B cell (primary cell): ENCODE data around the gene OPA1. TPM values are rescaled to one million over a fixed set of nuclear protein-coding genes. Genes with fewer than 3 reads are reported as not detected.

Experiments used
- ATAC-seq: fragments of 200-7000 bp; cut with Tn5 transposase; one replicate; pipeline ENCODE4 v1.10.0; 2021; ENCODE audit warnings: low read depth, mild to moderate bottlenecking, moderate number of reproducible peaks, moderate library complexity
- CTCF ChIA-PET: fragments of 350-600 bp; sonication (Branson Sonifier 250); formaldehyde crosslinking; loops from one replicate; lab custom pipeline; 2021; ENCODE audit warnings: antibody characterized with exemption, inconsistent platforms; lab: Charles Lee
- POLR2A ChIA-PET: fragments of 350-600 bp; sonication (Branson Sonifier 250); formaldehyde crosslinking; loops from one replicate; lab custom pipeline; 2021; ENCODE audit warnings: antibody characterized with exemption; lab: Charles Lee
- DNase-seq: peaks from one replicate; pipeline ENCODE4 v3.0.0; 2013
- H2AFZ ChIP-seq: 2 replicates; pipeline ENCODE4 v1.6.1; 2012; ENCODE audit warnings: mild to moderate bottlenecking, low read depth, low read length; ENCODE audit not compliant: insufficient read depth, poor library complexity, severe bottlenecking
- H3K27ac ChIP-seq, 2 donors: 1 replicate in 1 of 2; 2 replicates in 1 of 2; pipeline ENCODE4 v1.5.1; 2012 to 2013; ENCODE audit warnings: low read length in 2 of 2, mild to moderate bottlenecking in 2 of 2, moderate library complexity in 1 of 2
- H3K27me3 ChIP-seq, 4 experiments: fragments of 200-600 bp in 1 of 4; sonication (generic) in 1 of 4; replicated peaks in 1 of 4; 1 replicate in 2 of 4; 2 replicates in 2 of 4; pipeline versions ENCODE4 v1.6.1 to v1.7.0; 2013 to 2016; ENCODE audit warnings: low read length in 3 of 4, mild to moderate bottlenecking in 2 of 4, mixed read lengths in 1 of 4, moderate library complexity in 1 of 4; ENCODE audit not compliant: insufficient read depth in 4 of 4, control insufficient read depth in 3 of 4; ENCODE audit errors: control extremely low read depth in 1 of 4
- H3K36me3 ChIP-seq, 2 experiments: replicated peaks in 1 of 2; 1 replicate in 1 of 2; 2 replicates in 1 of 2; pipeline versions ENCODE4 v1.6.1 to v1.7.1; 2013; ENCODE audit warnings: low read length in 1 of 2; ENCODE audit not compliant: insufficient read depth in 2 of 2, control insufficient read depth in 1 of 2; ENCODE audit errors: control extremely low read depth in 1 of 2, extremely low read depth in 1 of 2
- H3K4me1 ChIP-seq, 2 donors: fragments of 200-600 bp in 1 of 2; sonication (generic) in 1 of 2; 1 replicate in 1 of 2; 2 replicates in 1 of 2; pipeline versions ENCODE4 v1.5.1 to v1.6.1; 2013 to 2017; ENCODE audit warnings: low read length in 2 of 2; ENCODE audit not compliant: control insufficient read depth in 2 of 2, insufficient read depth in 2 of 2
- H3K4me2 ChIP-seq: replicated peaks from 2 replicates; pipeline ENCODE3; 2012; ENCODE audit warnings: mild to moderate bottlenecking, low read depth, low read length; ENCODE audit not compliant: poor library complexity, severe bottlenecking
- H3K4me3 ChIP-seq, 5 experiments: fragments of 200-600 bp in 1 of 5; sonication (generic) in 1 of 5; 1 replicate in 3 of 5; 2 replicates in 2 of 5; pipeline versions ENCODE4 v1.5.1 to v1.7.0; 2011 to 2016; ENCODE audit warnings: low read length in 4 of 5, mild to moderate bottlenecking in 4 of 5, low read depth in 2 of 5, control low read depth in 1 of 5, moderate library complexity in 1 of 5; ENCODE audit not compliant: insufficient read depth in 1 of 5; ENCODE audit errors: control extremely low read depth in 1 of 5, extremely low read depth in 1 of 5
- H3K79me2 ChIP-seq: fragments of 200-600 bp; sonication (generic); one replicate; pipeline ENCODE4 v1.6.0; 2016; ENCODE audit warnings: low read length; ENCODE audit not compliant: control insufficient read depth, insufficient read depth
- H3K9ac ChIP-seq: fragments of 200-600 bp; sonication (generic); 2 replicates; pipeline ENCODE4 v1.6.1; 2017; ENCODE audit warnings: mild to moderate bottlenecking, low read length, moderate library complexity
- H3K9me3 ChIP-seq, 3 donors: one replicate each; pipeline versions ENCODE4 v1.6.1 to v1.7.1; 2013; ENCODE audit warnings: low read length in 2 of 3; ENCODE audit not compliant: control insufficient read depth in 2 of 3, insufficient read depth in 1 of 3; ENCODE audit errors: control extremely low read depth in 1 of 3
- H4K20me1 ChIP-seq: 2 replicates; pipeline ENCODE4 v1.6.0; 2012; ENCODE audit warnings: mild to moderate bottlenecking, low read length; ENCODE audit not compliant: insufficient read depth, control insufficient read depth, poor library complexity, severe bottlenecking
- H3K27ac Mint-ChIP-seq: one replicate; pipeline ENCODE4 v1.8.0; 2021; ENCODE audit warnings: mixed read lengths
- H3K27me3 Mint-ChIP-seq: one replicate; pipeline ENCODE4 v1.8.0; 2021; ENCODE audit warnings: mixed read lengths
- H3K4me1 Mint-ChIP-seq: one replicate; pipeline ENCODE4 v1.8.0; 2021; ENCODE audit warnings: mixed read lengths
- H3K4me3 Mint-ChIP-seq: one replicate; pipeline ENCODE4 v1.8.0; 2021; ENCODE audit warnings: mixed read lengths
- H3K9me3 Mint-ChIP-seq: one replicate; pipeline ENCODE4 v1.8.0; 2022; ENCODE audit warnings: mixed read lengths; ENCODE audit not compliant: insufficient read depth
- EZH2 ChIP-seq: IDR thresholded peaks from 2 replicates; pipeline ENCODE4 v1.6.1; 2012; ENCODE audit warnings: borderline replicate concordance, low read depth, mild to moderate bottlenecking, moderate library complexity, low read length; ENCODE audit not compliant: insufficient read depth, poor library complexity, severe bottlenecking
- WGBS: methylation state at CpG from one replicate; pipeline ENCODE4 v1.1.5; 2013; ENCODE audit warnings: missing lambda C conversion rate; ENCODE audit not compliant: insufficient coverage; 5-methylcytosine and 5-hydroxymethylcytosine counted together
- intact Hi-C: fragments of 100-400 bp; cut with micrococcal nuclease; formaldehyde crosslinking; loops from one replicate; pipeline ENCODE4 v1.10.0; 2022
- polyA plus RNA-seq: library from polyadenylated mRNA; depleted of rRNA; stranded (reverse); fragments of >200 nt; gene quantifications from 2 replicates; pipeline ENCODE4 v1.2.3, GENCODE V29; 2012
- total RNA-seq, 2 donors: library from RNA; stranded (reverse); fragments of 120-200 nt in 1 of 2; gene quantifications; 1 replicate in 1 of 2; 2 replicates in 1 of 2; pipeline versions ENCODE4 v1.2.3 to v1.2.4, GENCODE V29; 2013 to 2022
- TF ChIP-seq, protein P1 (sequence below): fragments of 200-600 bp; IDR thresholded peaks from one replicate; pipeline ENCODE4 v1.8.0; 2022; ENCODE audit warnings: antibody characterized with exemption, mild to moderate bottlenecking

The OPA1 gene
- total and polyA plus RNA-seq, 2 donors (not counting 1 experiment from before 2014, with no cell fraction given): 9.1 to 62.8 TPM

DNA sequence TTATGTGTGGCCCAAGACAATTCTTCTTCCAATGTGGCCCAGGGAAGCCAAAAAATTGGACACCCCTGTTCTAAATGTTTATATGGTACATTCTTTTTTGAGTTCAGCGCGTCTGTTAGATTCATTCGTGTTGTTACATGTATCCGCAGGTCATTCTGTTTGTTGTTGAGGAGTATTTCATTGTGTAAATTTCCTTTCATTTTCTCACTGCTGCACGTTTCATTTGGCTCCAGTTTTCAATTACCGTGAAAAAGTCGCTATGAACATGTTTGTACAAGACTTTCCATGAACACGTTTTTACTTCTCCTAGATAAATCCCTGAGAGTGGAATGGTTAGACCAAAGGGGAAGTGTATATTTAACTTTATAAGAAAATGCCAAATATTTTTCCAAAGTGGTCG lies 7.5 kb upstream of the OPA1 start:
- no peaks in the 10 kb centered on the region for H3K27me3 ChIP-seq
- ChIA-PET POLR2A (no interaction called here), CTCF (no interaction called here)
- no peaks in the 10 kb centered on the region for H4K20me1 ChIP-seq
- H2AFZ ChIP-seq: no peak overlapping the region
- no peaks in the 10 kb centered on the region for H3K79me2 ChIP-seq
- Mint-ChIP-seq H3K4me1 (no peaks in the 10 kb centered on the region), H3K4me3 (no peak overlapping the region), H3K27me3 (no peaks in the 10 kb centered on the region), H3K9me3 (no peaks in the 10 kb centered on the region), H3K27ac (no peak overlapping the region)
- H3K4me2 ChIP-seq: no peak overlapping the region
- H3K27ac ChIP-seq: no peak overlapping the region
- no peak overlapping the region for H3K4me3 ChIP-seq
- TF ChIP-seq, protein P1, sequence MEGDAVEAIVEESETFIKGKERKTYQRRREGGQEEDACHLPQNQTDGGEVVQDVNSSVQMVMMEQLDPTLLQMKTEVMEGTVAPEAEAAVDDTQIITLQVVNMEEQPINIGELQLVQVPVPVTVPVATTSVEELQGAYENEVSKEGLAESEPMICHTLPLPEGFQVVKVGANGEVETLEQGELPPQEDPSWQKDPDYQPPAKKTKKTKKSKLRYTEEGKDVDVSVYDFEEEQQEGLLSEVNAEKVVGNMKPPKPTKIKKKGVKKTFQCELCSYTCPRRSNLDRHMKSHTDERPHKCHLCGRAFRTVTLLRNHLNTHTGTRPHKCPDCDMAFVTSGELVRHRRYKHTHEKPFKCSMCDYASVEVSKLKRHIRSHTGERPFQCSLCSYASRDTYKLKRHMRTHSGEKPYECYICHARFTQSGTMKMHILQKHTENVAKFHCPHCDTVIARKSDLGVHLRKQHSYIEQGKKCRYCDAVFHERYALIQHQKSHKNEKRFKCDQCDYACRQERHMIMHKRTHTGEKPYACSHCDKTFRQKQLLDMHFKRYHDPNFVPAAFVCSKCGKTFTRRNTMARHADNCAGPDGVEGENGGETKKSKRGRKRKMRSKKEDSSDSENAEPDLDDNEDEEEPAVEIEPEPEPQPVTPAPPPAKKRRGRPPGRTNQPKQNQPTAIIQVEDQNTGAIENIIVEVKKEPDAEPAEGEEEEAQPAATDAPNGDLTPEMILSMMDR: no peak
- no peak for TF ChIP-seq EZH2
- intact Hi-C loops: no loop called here
- no peaks in the 10 kb centered on the region for H3K36me3 ChIP-seq
- H3K4me1 ChIP-seq: no peaks in the 10 kb centered on the region
- H3K9ac ChIP-seq: no peak overlapping the region
- ATAC-seq (no peak), DNase-seq (no peak)
- no CpG with 5 or more reads among the region's 9 CpGs for WGBS
- H3K9me3 ChIP-seq: no peaks in the 10 kb centered on the region

DNA sequence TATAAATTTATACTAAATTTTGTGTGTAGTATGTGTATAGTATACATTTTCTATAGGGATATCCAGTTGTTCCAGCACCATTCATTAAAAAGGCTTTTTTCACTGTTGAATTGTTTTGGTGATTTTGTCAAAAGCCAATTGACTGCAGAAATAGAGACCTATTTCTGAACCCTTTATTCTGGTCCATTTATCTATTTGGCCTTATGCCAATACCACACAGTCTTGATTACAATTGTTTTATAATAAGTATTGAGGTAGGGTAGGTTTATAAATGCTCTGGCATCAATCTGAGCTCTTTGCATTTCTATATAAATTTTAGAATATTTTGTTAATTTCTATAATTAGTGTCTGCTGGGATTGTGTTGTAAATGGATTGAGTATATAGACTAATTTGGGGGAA lies 6.5 kb upstream of the OPA1 start:
- ChIA-PET POLR2A (no interaction called here), CTCF (interaction anchor here (1.1 kb wide), 1 partner anchor 14 kb away, joined by 3 read pairs; no protein-coding TSS in a partner anchor)
- H3K27ac ChIP-seq: no peak overlapping the region
- intact Hi-C loops: no loop called here
- H3K27me3 Mint-ChIP-seq: no peaks in the 10 kb centered on the region
- no peaks in the 10 kb centered on the region for H3K27me3 ChIP-seq
- no peak overlapping the region for H2AFZ ChIP-seq
- H3K9ac ChIP-seq: no peak overlapping the region
- H3K27ac Mint-ChIP-seq: no peak overlapping the region
- H4K20me1 ChIP-seq: no peaks in the 10 kb centered on the region
- H3K79me2 ChIP-seq: peaks cover 2% of the 10 kb centered on the region
- H3K4me1 ChIP-seq: no peaks in the 10 kb centered on the region
- DNase-seq (no peak), ATAC-seq (no peak)
- no peaks in the 10 kb centered on the region for H3K9me3 ChIP-seq
- no peak overlapping the region for H3K4me3 Mint-ChIP-seq
- H3K4me2 ChIP-seq: no peak overlapping the region
- H3K4me3 ChIP-seq: no peak overlapping the region
- H3K4me1 Mint-ChIP-seq: peaks cover 2% of the 10 kb centered on the region
- no peaks in the 10 kb centered on the region for H3K36me3 ChIP-seq
- H3K9me3 Mint-ChIP-seq: no peaks in the 10 kb centered on the region
- TF ChIP-seq, protein P1: no peak
